ENCODE results near the gene CTSZ.

DNA sequence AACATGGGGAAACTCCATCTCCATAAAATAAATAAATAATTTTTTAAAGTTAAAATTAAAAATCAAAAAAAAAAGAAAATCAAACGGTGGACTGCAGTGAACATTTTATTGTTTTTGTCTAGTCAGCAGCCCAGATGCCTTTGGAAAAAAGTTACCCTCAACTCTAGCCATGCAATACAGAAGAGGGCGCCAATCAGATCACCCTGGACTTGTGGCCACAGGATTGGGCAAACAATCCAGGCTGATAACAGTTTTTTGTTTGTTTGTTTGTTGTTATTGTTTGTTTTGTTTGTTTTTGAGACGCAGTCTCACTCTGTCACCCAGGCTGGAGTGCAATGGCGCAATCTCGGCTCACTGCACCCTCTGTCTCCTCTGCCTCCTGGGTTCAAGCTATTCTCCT, 56.5 kb downstream of the CTSZ start:
- TF ChIP-seq, protein P1, sequence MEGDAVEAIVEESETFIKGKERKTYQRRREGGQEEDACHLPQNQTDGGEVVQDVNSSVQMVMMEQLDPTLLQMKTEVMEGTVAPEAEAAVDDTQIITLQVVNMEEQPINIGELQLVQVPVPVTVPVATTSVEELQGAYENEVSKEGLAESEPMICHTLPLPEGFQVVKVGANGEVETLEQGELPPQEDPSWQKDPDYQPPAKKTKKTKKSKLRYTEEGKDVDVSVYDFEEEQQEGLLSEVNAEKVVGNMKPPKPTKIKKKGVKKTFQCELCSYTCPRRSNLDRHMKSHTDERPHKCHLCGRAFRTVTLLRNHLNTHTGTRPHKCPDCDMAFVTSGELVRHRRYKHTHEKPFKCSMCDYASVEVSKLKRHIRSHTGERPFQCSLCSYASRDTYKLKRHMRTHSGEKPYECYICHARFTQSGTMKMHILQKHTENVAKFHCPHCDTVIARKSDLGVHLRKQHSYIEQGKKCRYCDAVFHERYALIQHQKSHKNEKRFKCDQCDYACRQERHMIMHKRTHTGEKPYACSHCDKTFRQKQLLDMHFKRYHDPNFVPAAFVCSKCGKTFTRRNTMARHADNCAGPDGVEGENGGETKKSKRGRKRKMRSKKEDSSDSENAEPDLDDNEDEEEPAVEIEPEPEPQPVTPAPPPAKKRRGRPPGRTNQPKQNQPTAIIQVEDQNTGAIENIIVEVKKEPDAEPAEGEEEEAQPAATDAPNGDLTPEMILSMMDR (IDR thresholded peaks at IDR 0.05), result no peak
- TF ChIP-seq POLR2AphosphoS5 (IDR thresholded peaks at IDR 0.05), result no peak
- TF ChIP-seq EP300 (IDR thresholded peaks at IDR 0.05), result no peak
- no peak for TF ChIP-seq POLR2A (IDR thresholded peaks at IDR 0.05)
